GM18870 (cell line): ENCODE measurements around the gene FAM222A.

Experiments
- ATAC-seq: cut with Tn5 transposase; IDR thresholded peaks from one replicate; pipeline ENCODE4 v1.9.1; 2021; ENCODE audit warnings: moderate library complexity; ENCODE audit not compliant: unreplicated experiment

FAM222A gene

DNA sequence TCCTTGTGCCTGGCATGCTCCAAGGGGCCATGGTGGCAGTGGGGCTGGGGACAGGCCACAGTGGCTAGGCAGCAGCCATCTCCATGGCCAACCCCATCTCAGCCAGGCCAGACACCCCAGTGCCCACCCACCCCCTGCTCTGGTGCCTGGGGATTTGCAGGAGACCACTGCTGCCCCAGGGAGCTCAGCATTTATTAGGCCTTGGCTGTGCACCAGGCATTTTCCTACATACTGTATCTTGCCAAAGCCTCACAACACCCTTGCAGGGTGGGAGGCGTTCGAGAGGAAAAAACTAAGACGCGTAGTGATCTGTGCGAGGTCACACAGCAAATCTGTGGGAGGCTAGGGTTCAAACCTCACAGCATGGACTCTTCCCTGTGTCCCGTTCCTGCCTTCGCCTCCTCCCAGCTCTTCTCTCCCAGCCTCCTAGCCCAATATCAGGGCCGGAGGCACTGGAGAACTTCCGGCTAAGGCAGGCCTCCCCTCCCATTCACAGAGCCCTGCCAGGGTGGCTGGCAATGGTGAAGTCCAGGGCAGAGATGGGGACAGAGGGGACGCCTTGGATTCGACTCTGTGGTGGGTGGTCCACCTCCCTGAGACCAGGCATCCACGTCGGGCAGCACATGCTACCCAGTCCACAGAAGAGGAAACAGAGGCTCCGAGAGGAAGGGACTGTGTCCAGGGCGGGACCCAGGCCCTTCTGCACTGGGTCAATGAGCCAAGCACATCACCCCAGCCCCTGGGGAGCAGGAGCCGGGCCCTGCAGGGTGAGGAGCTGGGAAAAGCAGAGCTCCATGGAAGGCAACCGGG lies 57.4 kb downstream of the FAM222A start:
- no peak for ATAC-seq

DNA sequence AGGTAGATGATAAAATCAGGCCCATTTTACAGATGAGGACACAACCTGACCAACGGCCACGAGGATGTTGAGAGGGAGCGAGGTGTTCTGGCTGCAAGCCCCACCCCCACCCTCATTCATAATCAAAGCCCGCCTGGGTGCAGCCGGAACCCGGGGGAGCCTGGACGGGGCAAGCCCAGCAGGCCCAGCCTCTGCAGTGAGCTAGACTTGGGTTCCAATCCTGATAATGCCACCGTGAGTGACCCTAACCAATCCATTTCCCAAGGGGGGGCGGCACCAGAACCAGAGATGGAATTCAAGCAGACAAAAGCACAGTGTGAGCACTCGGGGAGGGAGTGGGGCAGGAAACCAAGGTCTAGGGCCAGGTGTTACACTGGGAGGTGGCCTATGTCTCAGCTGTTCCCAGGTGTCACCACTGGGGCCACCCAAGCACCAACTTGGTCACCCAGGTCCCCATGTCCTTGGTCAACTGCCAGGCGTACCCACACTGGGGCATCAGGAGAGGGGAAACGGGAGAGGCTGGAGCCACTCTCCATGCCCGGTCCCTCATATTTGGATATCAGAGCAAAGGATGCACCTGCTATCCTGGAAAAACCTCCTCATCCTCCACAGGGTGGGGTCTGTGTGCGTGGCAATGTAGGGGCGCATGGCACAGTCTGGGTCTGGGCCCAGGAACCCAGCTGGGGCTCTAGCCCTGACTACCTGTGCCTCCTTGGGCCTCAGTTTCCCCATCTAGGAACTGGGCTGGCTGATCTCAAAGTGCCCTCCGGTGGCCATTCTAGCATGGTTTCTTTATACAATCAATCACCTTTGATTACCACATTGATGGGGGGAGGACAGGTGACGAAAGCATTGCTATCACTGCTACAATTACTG lies 58.4 kb downstream of the FAM222A start:
- ATAC-seq = no peak

DNA sequence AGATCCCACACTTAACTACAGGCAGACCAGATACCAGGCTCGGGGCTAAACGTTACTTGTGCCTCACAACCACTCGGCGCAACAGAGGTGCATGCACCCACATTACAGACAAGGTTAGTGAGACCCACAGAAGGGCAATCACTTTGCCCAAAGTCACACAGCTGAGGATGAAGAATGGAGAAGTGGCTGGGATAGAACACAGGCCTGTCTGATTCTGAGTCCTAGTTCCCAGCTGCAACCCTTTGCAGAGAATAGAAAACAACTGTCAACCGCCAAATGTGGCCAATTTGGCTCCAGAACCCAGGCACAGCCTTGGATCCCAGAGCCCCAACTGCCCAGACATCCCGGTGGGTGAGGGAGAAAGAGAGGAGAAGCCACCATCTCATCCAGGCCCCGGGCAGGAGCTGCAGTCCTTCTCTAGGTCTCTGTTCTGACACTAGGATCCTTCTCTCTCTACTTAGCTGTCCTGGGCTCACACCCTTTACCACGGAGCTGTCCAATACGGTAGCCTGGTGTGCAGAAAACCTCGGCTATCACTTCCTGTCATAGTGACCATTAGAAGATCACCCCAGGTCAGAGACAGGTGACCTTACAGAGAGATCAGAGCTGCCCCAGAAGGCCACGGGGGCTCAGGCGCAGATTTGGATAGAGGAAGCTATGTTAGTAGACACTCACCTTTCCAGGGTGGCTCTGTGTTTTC lies 59.1 kb downstream of the FAM222A start:
- no peak for ATAC-seq

DNA sequence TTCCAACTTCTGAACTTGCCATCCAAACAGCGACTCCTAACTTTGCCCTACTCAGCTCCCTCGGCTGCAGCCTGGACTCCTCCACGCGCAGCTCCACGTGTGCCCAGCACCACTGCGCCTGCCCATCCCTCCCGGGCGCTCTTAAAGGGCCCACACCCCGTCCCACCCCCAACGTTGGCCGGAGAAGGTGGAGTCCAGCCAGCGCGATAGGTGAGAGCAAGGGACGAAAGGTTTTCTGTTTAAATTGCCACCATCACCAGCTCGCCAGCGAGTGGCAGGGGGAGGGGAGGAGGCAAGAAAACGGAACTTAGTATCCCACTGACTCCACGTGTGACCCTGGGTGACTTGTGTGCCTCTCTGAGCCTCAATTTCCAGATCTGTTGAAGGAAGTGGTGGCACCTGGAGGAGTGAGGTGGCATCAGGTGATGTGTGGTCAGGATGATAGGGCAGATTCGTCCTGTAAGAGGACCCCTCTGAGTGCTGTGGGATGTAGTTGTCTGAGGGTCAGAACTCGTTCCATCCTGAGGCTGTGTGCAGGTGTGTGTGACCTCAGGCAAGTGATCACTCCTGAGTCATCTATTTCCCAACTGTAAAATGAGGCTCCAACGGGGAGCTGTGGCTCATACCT lies 59.9 kb downstream of the FAM222A start:
- ATAC-seq = no peak

DNA sequence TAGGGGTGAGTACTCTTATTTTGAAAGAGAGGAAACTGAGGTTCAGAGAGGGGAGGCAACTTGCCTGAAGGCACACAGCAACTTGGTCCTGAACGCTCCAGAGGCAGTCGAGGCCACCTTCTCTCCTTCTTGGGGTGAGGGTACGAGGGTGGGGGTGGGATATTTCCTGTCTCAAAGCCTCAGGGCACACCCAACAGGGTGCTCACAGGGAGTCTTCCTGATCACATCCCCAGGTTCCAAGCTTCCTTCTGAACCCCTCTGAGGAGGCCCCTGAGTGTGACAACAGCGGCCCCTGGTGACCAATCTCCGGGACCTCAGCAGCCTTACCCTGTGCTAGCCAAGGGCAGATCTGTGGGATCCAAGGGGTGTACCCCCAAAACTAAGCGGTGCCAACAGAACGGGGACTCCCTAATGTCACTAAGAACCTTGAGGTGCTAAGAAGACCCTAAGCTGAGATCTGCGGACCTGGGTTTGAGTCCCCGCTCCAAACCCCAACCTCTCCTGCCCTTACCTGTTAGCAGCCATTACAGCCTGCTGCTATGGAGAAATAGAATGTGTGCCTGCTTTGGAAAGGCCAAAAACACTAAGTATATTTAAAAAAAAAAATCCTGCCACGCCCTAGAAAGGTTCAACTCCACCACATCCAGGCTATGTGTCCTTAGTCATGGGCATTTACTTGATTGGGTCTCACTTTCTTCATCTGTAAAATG lies 61.7 kb downstream of the FAM222A start:
- no peak for ATAC-seq

DNA sequence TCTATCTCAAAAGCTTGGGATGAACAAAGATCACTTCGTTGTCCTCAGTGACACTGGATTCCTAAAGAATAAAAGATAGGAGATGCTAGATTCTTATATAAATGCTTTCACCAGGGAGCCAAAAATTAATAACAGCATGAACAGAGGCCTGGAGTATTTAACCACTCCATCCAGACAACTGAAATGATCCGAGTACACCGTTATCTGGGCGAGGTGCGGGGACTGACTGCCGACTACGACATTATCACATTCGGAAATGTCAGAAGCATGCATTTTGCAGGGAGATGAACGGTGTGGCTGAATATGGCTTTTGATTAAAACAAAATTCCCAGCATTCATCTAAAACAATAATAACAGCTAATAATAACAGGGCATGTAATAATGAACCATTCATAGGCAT lies 63.0 kb downstream of the FAM222A start:
- ATAC-seq = no peak

DNA sequence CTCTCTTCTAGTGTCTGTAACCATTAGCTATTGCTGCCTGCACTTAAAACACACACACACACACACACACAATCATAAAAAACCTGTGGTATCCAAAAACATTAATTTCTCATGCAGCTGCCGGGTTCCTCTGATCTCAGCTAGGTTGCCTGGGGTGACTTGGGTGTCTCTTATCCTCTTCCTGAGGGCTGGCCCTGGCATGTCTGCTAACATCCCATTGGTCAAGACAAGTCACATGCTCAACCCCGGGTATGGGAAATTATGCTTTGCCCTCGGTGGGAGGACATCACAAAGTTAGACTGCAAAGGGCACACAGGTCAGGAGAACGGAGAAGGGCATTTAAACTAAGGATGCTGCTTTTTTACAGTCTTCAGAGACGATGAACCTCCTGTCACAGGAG lies 63.9 kb downstream of the FAM222A start:
- no peak for ATAC-seq

DNA sequence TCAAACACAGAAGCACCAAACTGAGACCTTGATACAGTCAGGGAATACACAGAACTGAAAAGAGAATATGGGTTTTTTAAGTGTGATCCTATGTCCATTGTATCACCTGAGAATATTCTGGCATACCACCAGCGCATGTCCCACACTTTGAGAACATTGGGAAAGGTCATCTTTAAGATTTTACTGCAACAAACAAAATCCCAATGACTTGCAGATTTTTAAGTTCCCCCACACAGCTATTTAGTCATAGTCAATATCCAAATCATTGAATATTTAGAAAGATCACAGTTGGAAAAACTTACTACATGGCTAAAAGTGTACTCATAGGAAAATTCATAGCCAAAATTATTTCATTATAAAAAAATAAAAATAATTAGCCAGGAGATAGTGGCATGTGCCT lies 65.1 kb downstream of the FAM222A start:
- ATAC-seq = no peak

DNA sequence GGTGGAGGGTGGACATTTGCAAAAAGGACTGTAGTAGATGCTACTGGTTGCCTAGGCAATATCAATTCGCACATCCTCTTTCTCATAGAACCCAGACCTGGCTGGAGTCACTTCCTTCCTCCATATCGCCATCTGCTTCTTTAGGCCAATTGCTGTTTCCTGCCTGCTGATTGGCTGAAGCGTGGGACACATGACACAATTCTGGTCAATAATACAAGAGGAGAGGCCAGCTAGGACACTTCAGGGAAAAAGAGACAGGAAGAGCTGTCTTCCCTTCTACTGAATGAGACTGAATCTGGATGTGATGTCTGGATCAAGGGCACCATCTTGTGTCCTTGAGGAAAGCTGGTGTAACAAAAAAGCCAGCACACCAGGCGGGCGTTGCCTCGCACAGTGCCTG lies 65.8 kb downstream of the FAM222A start:
- ATAC-seq = no peak

DNA sequence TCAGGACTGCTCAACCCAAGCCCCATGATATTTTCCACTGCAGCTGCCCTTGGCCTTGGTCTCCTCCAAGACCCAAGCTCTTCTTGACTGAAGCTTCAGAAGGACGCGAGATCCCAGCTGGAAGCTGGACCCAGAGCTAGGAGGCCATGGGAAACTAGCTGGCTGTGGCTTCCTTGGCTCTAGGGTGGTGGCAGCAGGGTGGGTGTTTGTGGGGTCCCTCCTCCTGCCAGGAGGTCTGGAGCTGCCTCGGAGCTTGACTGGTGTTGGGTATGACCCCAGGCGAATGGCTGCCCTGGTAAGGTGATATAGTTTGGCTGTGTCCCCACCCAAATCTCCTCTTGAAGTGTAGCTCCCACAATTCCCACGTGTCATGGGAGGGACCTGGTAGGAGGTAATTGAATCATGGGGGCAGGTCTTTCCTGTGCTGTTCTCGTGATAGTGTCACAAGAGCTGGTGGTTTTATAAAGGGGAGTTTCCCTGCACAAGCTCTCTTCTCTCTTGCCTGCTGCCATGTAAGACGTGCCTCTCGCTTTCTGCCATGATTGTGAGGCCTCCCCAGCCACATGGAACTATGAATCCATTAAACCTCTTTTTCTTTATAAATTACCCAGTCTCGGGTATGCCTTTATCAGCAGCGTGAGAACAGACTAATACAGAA lies 68.2 kb downstream of the FAM222A start:
- ATAC-seq = no peak

DNA sequence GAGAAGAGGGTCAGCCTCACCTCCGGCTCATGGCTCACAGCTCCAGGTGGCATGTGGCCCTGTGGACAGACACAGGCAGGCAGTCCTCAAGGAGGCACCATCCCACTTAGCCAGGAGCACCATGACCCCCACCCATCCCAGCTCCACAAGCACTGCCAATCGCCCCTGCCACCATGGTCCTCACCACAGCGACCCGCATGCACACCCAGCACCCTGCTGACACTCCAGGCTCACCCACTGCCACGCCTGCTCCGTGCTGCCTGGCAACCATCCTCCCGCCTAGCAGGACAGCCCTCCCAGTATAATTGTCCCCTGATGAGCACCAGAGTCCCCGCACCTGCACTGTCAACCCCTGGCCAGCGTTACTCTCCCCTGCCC lies 68.7 kb downstream of the FAM222A start:
- no peak for ATAC-seq

DNA sequence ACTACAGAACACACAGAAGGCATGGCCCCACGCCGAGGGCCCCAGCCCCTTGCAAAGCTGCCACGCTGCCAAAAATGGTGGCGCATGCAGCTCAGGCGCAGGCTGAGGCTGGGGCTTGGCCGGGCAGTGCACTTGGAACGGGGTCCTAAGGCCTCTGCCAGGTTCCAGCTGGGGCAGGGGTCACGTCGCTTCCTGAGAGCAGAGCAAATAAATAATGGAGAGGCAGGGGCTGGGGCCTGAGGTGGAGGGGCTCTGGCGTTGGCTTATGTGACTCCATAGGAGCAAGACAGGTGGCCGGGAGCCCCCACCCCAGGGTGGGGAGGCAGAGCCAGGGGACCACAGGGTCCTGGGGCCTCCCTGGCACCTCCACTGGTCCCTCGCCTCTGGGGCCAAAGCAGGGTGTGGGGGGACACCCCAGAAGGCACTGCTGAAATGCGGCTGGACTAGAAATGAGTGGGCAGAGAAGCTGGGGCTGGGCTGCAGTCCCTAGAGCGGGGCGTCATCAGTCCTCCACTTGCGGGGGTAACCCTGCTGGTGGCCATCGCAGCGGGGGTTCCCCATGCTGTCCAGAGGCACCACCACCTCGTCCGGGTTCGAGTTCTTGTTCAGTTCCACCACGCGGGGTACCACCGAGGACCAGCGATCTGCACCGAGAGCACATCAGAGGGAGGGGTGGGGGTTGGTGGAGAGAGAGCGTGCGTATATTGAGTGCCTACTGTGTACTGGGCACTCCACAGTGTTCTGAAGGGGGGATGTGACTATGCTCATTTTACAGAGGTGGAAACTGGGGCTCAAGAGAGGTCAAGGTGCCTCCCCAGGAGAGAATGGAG lies 69.7 kb downstream of the FAM222A start:
- ATAC-seq = no peak

DNA sequence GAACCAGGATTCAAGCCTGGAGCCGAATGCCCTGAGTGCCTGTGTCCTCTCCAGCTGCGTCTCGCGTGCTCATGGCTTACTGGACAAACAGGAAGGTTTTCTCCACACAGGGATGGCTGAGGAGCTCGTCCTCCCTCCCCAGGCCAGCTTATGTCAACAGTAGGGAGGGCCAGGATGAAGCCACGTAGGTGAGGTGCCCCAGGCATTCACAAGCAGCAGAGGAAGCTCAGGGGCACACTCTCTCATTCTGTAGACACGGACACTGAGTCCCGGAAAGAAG lies 70.3 kb downstream of the FAM222A start:
- ATAC-seq = no peak

DNA sequence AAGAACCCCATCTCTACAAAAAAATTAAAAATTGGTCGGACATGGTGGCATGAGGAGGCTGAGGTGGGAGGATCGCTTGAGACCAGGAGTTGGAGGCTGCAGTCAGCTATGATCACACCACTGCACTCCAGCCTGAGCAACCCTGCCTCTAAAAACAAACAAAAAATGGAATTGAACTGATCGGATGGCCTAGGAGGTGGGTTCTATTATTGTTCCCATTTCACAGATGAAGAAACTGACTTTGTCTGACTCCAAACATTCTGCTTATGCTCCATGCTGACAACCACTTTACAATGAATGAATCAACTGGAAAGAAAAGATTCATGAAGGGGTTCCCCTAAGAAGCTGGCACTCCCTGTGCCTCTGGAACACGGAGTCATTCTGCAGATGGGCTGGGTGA lies 72.2 kb downstream of the FAM222A start:
- ATAC-seq = no peak

DNA sequence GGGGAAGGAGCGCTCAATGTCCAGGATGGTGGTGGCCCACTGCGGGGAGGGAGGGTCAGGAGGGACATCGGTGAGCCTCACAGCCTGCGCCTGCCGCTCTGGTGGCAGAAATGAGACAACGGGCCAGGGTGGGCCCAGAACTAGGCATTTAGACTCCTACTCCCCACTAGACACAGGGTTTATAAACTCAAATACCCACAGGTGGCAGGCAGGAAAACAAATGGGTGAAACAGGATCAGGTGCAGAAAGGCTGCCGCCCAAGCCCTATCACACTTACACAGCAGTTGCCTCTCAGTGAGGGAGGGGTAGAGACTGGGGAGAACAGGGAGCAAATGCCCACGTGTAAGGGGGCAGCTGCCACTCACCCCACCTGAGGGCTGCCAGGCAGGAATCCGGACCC lies 73.2 kb downstream of the FAM222A start:
- no peak for ATAC-seq

DNA sequence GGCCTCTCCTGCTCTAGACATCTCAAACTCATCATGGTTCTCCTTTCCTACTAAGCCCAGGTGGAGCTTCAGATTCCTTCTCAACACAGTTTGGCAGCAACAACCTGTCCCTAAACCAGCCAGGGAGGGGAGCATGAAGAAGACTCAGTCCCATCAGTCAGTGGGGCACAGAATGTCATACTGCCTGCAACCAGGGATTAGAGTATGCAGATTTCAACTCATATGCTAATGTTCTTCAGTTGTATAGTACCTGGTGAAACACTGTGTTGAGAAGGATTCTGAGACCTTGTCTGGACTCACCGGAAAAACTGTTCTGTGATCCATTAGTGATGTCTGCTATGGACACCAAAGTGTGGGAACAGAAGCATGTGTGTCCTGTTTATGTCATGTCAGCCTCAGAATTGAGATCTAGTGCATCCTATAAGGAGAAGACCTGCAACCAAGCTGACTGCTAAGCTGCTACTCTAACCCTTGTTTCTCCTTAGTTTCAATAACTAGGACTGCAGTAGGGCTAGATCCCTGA lies 76.0 kb downstream of the FAM222A start:
- ATAC-seq = no peak

DNA sequence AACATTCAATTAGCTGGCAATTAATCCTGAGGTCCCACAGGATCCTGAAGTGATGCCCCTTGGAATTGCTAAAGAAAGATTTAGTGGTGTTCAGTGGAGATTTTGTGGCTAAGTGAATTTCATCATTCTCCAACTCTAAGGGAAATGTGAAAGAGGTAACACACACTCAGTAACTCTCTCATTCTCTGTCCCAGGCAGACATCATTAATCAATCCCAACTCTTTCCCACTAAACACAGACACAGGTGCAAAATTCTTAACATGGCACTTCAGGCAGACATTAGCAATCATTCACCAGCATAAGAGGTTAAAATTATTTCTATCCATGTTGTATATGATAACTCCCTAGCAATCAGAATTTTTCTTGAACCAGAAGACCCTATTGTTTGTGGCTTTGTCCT lies 79.4 kb downstream of the FAM222A start:
- no peak for ATAC-seq

DNA sequence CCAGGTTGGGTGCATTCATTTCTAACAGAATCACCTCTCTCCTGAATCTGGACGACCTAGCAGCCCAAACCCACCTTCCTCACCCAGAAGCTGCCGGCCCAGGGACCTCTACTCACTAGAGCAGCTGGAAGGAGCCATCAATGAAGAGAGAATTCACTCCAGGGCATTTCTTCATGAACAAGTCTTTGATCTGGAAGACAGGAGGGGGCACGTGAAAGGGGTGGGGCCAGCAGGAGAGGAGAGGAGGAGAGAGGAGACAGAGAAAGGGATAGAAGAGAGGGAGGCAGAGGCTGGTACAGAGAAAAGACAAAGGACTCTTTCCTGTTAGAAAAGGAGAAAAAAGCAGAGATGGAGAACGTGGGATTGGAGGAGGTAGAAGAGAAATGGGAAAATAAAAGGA lies 79.8 kb downstream of the FAM222A start:
- no peak for ATAC-seq

DNA sequence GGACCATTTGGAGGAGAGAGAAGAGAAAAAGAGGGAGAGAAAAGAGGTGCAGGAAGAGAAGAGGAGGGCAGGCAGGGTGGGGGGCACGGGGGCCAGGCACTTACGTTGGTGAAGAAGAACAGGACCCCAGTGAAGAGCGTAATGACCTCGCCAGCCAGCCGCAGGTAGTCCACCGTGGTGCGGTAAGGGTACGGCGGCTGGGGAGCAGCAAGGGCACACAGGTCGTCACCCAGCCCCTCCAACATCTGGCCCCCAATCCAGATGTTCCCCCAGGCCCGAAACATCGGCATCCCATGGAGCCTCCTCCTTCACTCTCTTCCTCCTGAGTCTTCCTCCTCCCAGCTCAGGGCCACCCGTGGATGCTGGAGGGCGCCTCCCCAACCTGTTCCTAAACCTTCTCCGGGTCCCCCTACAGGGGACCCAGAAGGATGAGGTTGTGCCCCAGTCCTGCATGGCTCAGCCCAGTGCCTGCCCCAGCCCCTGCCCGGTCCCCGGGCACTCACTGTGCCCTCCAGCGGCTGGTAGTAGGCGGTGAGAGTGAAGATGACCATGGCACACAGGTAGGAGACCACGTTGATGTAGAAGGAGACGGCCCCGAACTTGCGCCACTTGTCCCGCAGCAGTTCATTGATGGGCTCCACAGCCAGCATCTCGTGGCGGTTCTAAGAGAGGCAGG lies 80.3 kb downstream of the FAM222A start:
- no peak for ATAC-seq
